K562 (cell line): Measurements from ENCODE around the gene DDT. TPM values are rescaled to one million over a fixed set of nuclear protein-coding genes. Genes with fewer than 3 reads are reported as not detected.
"Not testable (repeated sequence)": the region's sequence is repeated elsewhere in the genome, so short reads cannot be mapped to it uniquely, and the experiment has no call there.

Experiments used
- ATAC-seq: fragments of 200-7000 bp; cut with Tn5 transposase; 3 replicates; pipeline ENCODE4 v1.9.1; 2020; ENCODE audit warnings: moderate library complexity
- BruUV-seq: library from RNA; stranded (reverse); fragments of 400-500 nt; replicated peaks from 2 replicates; lab custom pipeline; 2021; lab: Mats Ljungman, UMichigan
- CTCF ChIA-PET: fragments of 300-600 bp; formaldehyde crosslinking; extraction: SDS; loops from one replicate; lab custom pipeline; 2021; ENCODE audit warnings: low intra/inter-chr PET ratio; lab: Yijun Ruan, JAX
- POLR2A ChIA-PET: fragments of 300-600, 350-650 bp; sonication (Branson Sonifier 250); formaldehyde crosslinking; extraction: SDS; loops from one replicate; lab custom pipeline; 2021; ENCODE audit warnings: antibody characterized with exemption, inconsistent platforms; lab: Yijun Ruan, JAX
- DNase-seq, 4 experiments: peaks; one replicate each; pipeline versions ENCODE4 v3.0.0 to v3.0.0-alpha.2; 2011 to 2018; ENCODE audit warnings: low spot score in 3 of 4, mixed read lengths in 3 of 4; ENCODE audit errors: extremely low read depth in 1 of 4
- FAIRE-seq: peaks from 2 replicates; lab custom pipeline; 2011; peaks lifted over from hg19 to GRCh38; lab: Jason Lieb, UNC
- H2AFZ ChIP-seq: 2 replicates; pipeline ENCODE4 v1.6.0; 2011; ENCODE audit warnings: low read depth, low read length, control low read depth, inconsistent platforms
- H3K27ac ChIP-seq: fragments of 200-600 bp; 3 replicates; pipeline ENCODE4 v1.8.0; 2011; ENCODE audit warnings: low read depth, mild to moderate bottlenecking, control low read depth, inconsistent platforms, low read length, moderate library complexity, mixed read lengths; ENCODE audit errors: extremely low read depth
- H3K27me3 ChIP-seq, 2 experiments: fragments of 300-600 bp in 1 of 2; 2 replicates in 1 of 2; 3 replicates in 1 of 2; pipeline versions ENCODE4 v1.6.0 to v1.8.0; 2011; ENCODE audit warnings: inconsistent platforms in 2 of 2, low read length in 2 of 2, mild to moderate bottlenecking in 1 of 2, mixed read lengths in 1 of 2, moderate library complexity in 1 of 2; ENCODE audit not compliant: control insufficient read depth in 2 of 2, insufficient read depth in 2 of 2
- H3K36me3 ChIP-seq: fragments of 300-600 bp; 3 replicates; pipeline ENCODE4 v1.8.0; 2011; ENCODE audit warnings: mild to moderate bottlenecking, low read length, inconsistent platforms; ENCODE audit not compliant: control insufficient read depth, insufficient read depth
- H3K4me1 ChIP-seq, 2 experiments: fragments of 200-600 bp in 1 of 2; replicated peaks in 1 of 2; 2 replicates in 1 of 2; 3 replicates in 1 of 2; pipeline versions ENCODE4 v1.5.1 to v1.8.0; 2011; ENCODE audit warnings: inconsistent platforms in 2 of 2, low read length in 2 of 2, mild to moderate bottlenecking in 1 of 2, mixed read lengths in 1 of 2, moderate library complexity in 1 of 2; ENCODE audit not compliant: control insufficient read depth in 2 of 2, insufficient read depth in 2 of 2
- H3K4me2 ChIP-seq: 2 replicates; pipeline ENCODE4 v1.6.1; 2011; ENCODE audit warnings: low read length, control low read depth, inconsistent platforms, mixed read lengths; ENCODE audit not compliant: insufficient read depth
- H3K4me3 ChIP-seq: fragments of 200-600 bp; sonication (generic), shearing (Covaris generic); 2 replicates; pipeline ENCODE4 v1.5.1; 2016; ENCODE audit warnings: control low read depth, inconsistent platforms
- H3K79me2 ChIP-seq: fragments of 200-600 bp; 3 replicates; pipeline ENCODE4 v1.8.0; 2011; ENCODE audit warnings: low read length, inconsistent platforms; ENCODE audit not compliant: control insufficient read depth, insufficient read depth
- H3K9ac ChIP-seq, 2 experiments: 2 replicates each; pipeline versions ENCODE4 v1.6.0 to v1.6.1; 2011; ENCODE audit warnings: low read depth in 2 of 2, low read length in 2 of 2, control low read depth in 1 of 2, inconsistent platforms in 1 of 2, mild to moderate bottlenecking in 1 of 2, mixed read lengths in 1 of 2; ENCODE audit not compliant: insufficient read depth in 1 of 2
- H3K9me1 ChIP-seq: one replicate; pipeline ENCODE4 v1.6.0; 2011; ENCODE audit warnings: inconsistent platforms, mild to moderate bottlenecking, low read length, moderate library complexity; ENCODE audit not compliant: control insufficient read depth, insufficient read depth
- H3K9me3 ChIP-seq: replicated peaks from 2 replicates; pipeline ENCODE4 v1.5.1; 2011; ENCODE audit warnings: low read depth, low read length, inconsistent platforms; ENCODE audit not compliant: control insufficient read depth, insufficient read depth
- H4K20me1 ChIP-seq: replicated peaks from 2 replicates; pipeline ENCODE4 v1.6.1; 2011; ENCODE audit warnings: low read length, inconsistent platforms, mixed read lengths; ENCODE audit not compliant: control insufficient read depth, insufficient read depth
- CBFA2T2 ChIP-seq: fragments of 450-650 bp; conservative IDR thresholded peaks from 2 replicates; pipeline ENCODE4 v1.6.1; 2017; ENCODE audit warnings: mild to moderate bottlenecking
- CBFA2T3 ChIP-seq: fragments of 450-650 bp; IDR thresholded peaks from 2 replicates; pipeline ENCODE4 v1.6.1; 2017
- EWSR1 ChIP-seq: fragments of 450-650 bp; IDR thresholded peaks from 2 replicates; pipeline ENCODE4 v1.6.1; 2018; ENCODE audit warnings: borderline replicate concordance, mild to moderate bottlenecking, low read depth, moderate library complexity; ENCODE audit not compliant: partially characterized antibody
- MAFF ChIP-seq: IDR thresholded peaks from 2 replicates; pipeline ENCODE4 v1.6.1; 2012; ENCODE audit warnings: low read length, improper control_type of control experiment
- SREBF1 ChIP-seq: fragments of 150-350 bp; IDR thresholded peaks from 2 replicates; pipeline ENCODE4 v1.6.1; 2014; ENCODE audit warnings: antibody characterized with exemption, low read depth, low read length, borderline replicate concordance
- TAL1 ChIP-seq: fragments of 450-650 bp; IDR thresholded peaks from 2 replicates; pipeline ENCODE4 v1.6.1; 2016; ENCODE audit warnings: mild to moderate bottlenecking
- ZEB2 ChIP-seq: fragments of 450-650 bp; IDR thresholded peaks from 2 replicates; pipeline ENCODE4 v1.6.1; 2016
- WGBS: fragments of 100-300 bp; shearing (Covaris generic); methylation state at CpG from one replicate; pipeline ENCODE4 v1.1.6; 2016; ENCODE audit warnings: low coverage, mixed read lengths; ENCODE audit not compliant: insufficient coverage; ENCODE audit errors: missing lambda C conversion rate; 5-methylcytosine and 5-hydroxymethylcytosine counted together
- in situ Hi-C: fragments of 300-500 bp; cut with MboI; formaldehyde crosslinking; loops from 4 replicates; pipeline ENCODE4 v1.15.0; 2018; ENCODE audit warnings: inconsistent platforms, mixed read lengths
- intact Hi-C: fragments of 100-400 bp; cut with micrococcal nuclease; formaldehyde crosslinking; loops from 2 replicates; pipeline ENCODE4 v1.14.2; 2022
- polyA plus RNA-seq, 8 experiments: library from polyadenylated mRNA; depleted of rRNA in 4 of 8; stranded (reverse) in 5 of 8; unstranded in 3 of 8; fragments of >200 nt; fragmentation: Nextera tagmentation in 2 of 8; fragmentation: Illumina TruSeq in 1 of 8; extraction: Ambion mirVana in 2 of 8; extraction: Trizol in 1 of 8; gene quantifications; 2 replicates each; pipeline versions ENCODE4 v1.2.1 to v1.2.3, GENCODE V29; 2011 to 2014; ENCODE audit warnings: inconsistent platforms in 1 of 8, missing spikeins in 1 of 8
- total RNA-seq, 7 experiments: library from RNA; depleted of rRNA in 6 of 7; stranded (reverse); fragments of >200 nt in 6 of 7; fragmentation: Illumina TruSeq in 2 of 7; extraction: Trizol in 2 of 7; gene quantifications; 2 replicates each; pipeline versions ENCODE4 v1.2.1 to v1.2.3, GENCODE V29; 2011 to 2021; ENCODE audit warnings: low replicate concordance in 1 of 7
- TF ChIP-seq, protein P1 (sequence below): fragments of 450-650 bp; formaldehyde crosslinking; IDR thresholded peaks from 2 replicates; pipeline ENCODE4 v1.4.0; 2022; ENCODE audit warnings: missing genetic modification characterization
- TF ChIP-seq, protein P2 (sequence below): fragments of 450-650 bp; formaldehyde crosslinking; conservative IDR thresholded peaks from 2 replicates; pipeline ENCODE4 v1.4.0; 2022; ENCODE audit warnings: mild to moderate bottlenecking, missing genetic modification characterization
- TF ChIP-seq, protein P3 (sequence below), 2 experiments: IDR thresholded peaks; 2 replicates each; pipeline ENCODE4 v1.6.1; 2011; ENCODE audit warnings: borderline replicate concordance in 1 of 2, control low read depth in 1 of 2, low read depth in 1 of 2, low read length in 1 of 2, mild to moderate bottlenecking in 1 of 2, mixed read lengths in 1 of 2, moderate library complexity in 1 of 2; ENCODE audit not compliant: insufficient read depth in 1 of 2, insufficient read length in 1 of 2, poor library complexity in 1 of 2, severe bottlenecking in 1 of 2; ENCODE audit errors: extremely low read depth in 1 of 2

The DDT gene
- total and polyA plus RNA-seq, 9 of the 15 experiments (the other 6 are each of a cell fraction or from before 2014, with no cell fraction given) = 24.0 to 209 (median 63.2) TPM

DNA sequence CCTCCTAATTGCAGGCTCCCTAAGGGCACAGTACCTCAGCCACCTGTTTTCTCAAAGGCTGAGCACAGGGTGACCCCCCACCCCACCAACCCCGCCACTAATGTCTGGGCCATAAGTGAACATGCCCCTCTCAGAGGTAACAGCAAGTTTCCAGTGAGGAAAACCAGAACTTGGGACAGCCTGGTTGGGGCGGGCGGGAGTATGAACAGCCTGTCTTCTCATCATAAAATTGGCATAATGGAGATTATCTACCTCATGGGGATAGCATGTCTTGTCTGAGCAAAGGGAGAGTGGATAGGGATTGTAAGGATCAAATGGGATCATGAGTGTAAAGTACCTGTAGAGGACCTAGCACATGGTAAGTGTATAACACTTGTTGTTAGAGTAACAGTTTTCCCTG is 2.3 kb downstream of the DDT start:
- H3K9ac ChIP-seq, intact Hi-C loops, CTCF ChIA-PET, FAIRE-seq, H3K9me1 ChIP-seq, H3K27ac ChIP-seq, H3K4me1 ChIP-seq, BruUV-seq, ATAC-seq, H3K9me3 ChIP-seq, H3K4me2 ChIP-seq, H3K4me3 ChIP-seq, H3K27me3 ChIP-seq, H2AFZ ChIP-seq, H4K20me1 ChIP-seq: not testable (repeated sequence)
- POLR2A ChIA-PET = interaction anchor here (1.4 to 1.9 kb wide), 2 partner anchors 41 to 42 kb away, joined by 4 to 6 read pairs; no protein-coding TSS in a partner anchor
- DNase-seq = peak in 3 of 4 experiments; percentile 1 to 7 (median 6)
- H3K36me3 ChIP-seq = peaks cover 29% of the 10 kb centered on the region
- H3K79me2 ChIP-seq = peaks cover 17% of the 10 kb centered on the region
- 88% methylated on average over 1 of the region's 3 CpGs for WGBS
- in situ Hi-C loops = loop anchor here (25.0 kb wide), 1 partner anchor 540 kb away; no protein-coding TSS in a partner anchor

DNA sequence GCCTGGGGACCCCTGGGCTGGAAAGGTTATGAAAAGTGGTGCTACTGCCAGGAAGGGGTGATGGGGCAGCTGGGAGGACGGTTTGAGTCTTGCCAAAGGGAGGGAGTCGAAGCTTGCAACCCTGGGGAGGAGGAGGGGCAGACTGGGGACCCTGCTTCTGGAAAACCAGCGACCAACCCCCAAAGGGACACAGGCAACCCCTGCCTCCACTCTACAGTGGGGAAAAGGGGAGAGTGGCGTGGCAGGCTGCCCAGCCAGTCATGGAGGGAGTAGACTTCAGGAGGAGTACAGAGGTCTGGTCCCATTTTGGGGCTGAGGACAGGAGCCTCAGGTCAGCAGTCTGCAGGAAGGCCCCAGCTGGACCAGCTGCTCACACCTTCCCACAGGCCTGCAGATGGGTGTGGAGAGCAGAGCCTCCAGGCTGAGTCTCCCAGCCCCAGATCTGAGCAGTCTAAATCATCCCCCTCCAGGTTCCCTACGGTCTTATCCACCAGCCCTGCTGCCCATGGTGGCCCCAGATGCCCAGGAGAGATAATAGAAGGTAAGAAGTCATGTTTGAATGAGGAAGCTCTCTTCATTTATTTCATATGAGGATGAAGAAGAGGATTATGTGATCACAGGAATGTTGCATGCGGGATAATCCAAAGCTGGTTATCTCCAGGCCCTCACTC is 3.3 kb downstream of the DDT start:
- Histone ChIP-seq H3K27ac (no peak overlapping the region), H3K4me3 (no peak overlapping the region), H4K20me1 (no peaks in the 10 kb centered on the region), H3K9ac (no peak overlapping the region), H3K9me1 (no peaks in the 10 kb centered on the region), H3K27me3 (no peaks in the 10 kb centered on the region), H2AFZ (no peak overlapping the region), H3K9me3 (no peaks in the 10 kb centered on the region), H3K79me2 (peaks cover 17% of the 10 kb centered on the region), H3K4me1 (peaks cover 0 to 4% of the 10 kb centered on the region in 2 experiments; a peak in 2 of 5 replicates), H3K36me3 (peaks cover 29% of the 10 kb centered on the region), H3K4me2 (no peak overlapping the region)
- intact Hi-C loops = no loop called here
- 52% methylated on average over 2 of the region's 6 CpGs for WGBS
- DNase-seq (peak; percentile 11 to 29 (median 12)), FAIRE-seq (no peak), ATAC-seq (no peak)
- in situ Hi-C loops = loop anchor here (25.0 kb wide), 1 partner anchor 541 kb away; no protein-coding TSS in a partner anchor
- POLR2A ChIA-PET = interaction anchor here (0.5 to 1.9 kb wide), 4 partner anchors 40 to 57 kb away, joined by 3 to 6 read pairs (median 4); no protein-coding TSS in a partner anchor
- CTCF ChIA-PET = no interaction called here
- BruUV-seq = no TSS peak
- TF ChIP-seq ZEB2 (no peak), CBFA2T2 (peak; percentile 42), SREBF1 (no peak), MAFF (no peak), TAL1 (peak; percentile 28; the same call in 1 of the 2 replicates), CBFA2T3 (peak; percentile 58), EWSR1 (no peak)
- TF ChIP-seq, protein P1, sequence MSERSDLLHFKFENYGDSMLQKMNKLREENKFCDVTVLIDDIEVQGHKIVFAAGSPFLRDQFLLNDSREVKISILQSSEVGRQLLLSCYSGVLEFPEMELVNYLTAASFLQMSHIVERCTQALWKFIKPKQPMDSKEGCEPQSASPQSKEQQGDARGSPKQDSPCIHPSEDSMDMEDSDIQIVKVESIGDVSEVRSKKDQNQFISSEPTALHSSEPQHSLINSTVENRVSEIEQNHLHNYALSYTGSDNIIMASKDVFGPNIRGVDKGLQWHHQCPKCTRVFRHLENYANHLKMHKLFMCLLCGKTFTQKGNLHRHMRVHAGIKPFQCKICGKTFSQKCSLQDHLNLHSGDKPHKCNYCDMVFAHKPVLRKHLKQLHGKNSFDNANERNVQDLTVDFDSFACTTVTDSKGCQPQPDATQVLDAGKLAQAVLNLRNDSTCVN (CRISPR knock-in tag) = no peak
- TF ChIP-seq, protein P2, sequence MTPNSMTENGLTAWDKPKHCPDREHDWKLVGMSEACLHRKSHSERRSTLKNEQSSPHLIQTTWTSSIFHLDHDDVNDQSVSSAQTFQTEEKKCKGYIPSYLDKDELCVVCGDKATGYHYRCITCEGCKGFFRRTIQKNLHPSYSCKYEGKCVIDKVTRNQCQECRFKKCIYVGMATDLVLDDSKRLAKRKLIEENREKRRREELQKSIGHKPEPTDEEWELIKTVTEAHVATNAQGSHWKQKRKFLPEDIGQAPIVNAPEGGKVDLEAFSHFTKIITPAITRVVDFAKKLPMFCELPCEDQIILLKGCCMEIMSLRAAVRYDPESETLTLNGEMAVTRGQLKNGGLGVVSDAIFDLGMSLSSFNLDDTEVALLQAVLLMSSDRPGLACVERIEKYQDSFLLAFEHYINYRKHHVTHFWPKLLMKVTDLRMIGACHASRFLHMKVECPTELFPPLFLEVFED (CRISPR knock-in tag) = no peak
- TF ChIP-seq, protein P3, sequence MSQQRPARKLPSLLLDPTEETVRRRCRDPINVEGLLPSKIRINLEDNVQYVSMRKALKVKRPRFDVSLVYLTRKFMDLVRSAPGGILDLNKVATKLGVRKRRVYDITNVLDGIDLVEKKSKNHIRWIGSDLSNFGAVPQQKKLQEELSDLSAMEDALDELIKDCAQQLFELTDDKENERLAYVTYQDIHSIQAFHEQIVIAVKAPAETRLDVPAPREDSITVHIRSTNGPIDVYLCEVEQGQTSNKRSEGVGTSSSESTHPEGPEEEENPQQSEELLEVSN (IDR thresholded peaks at IDR 0.05; ENCODE audit: borderline replicate concordance in 1 of 2, extremely low read depth in 1 of 2, insufficient read depth in 1 of 2, insufficient read length in 1 of 2, low read depth in 1 of 2, low read length in 1 of 2, poor library complexity in 1 of 2, severe bottlenecking in 1 of 2) = no peak
